GM12892 (cell line): ENCODE measurements around the gene SLC38A10.

ENCODE experiments used
- POLR2A ChIP-seq: IDR thresholded peaks from 2 replicates; pipeline ENCODE4 v1.6.1; 2011; ENCODE audit warnings: low read depth, low read length, control low read depth
- POLR2AphosphoS5 ChIP-seq: IDR thresholded peaks from 2 replicates; pipeline ENCODE4 v1.6.1; 2011; ENCODE audit warnings: low read depth, low read length, control low read depth
- TAF1 ChIP-seq: IDR thresholded peaks from 2 replicates; pipeline ENCODE4 v1.6.1; 2011; ENCODE audit warnings: low read depth, mild to moderate bottlenecking, control low read depth, low read length, borderline replicate concordance

- no peak for TF ChIP-seq POLR2AphosphoS5
- no peak for TF ChIP-seq POLR2A
- no peak for TF ChIP-seq TAF1
Observed at GRCh38 chr17:81265576-81265975, 29.5 kb downstream of the SLC38A10 start.
